BJ (cell line): ENCODE data around the gene PCNX2. TPM values are rescaled to one million over a fixed set of nuclear protein-coding genes. Genes with fewer than 3 reads are reported as not detected.
"Not testable (repeated sequence)": the region's sequence is repeated elsewhere in the genome, so short reads cannot be mapped to it uniquely, and the experiment has no call there.

ENCODE experiments used
- CTCF ChIA-PET: fragments of 350-600 bp; formaldehyde crosslinking; extraction: SDS; loops from one replicate; lab custom pipeline; 2021; ENCODE audit warnings: antibody characterized with exemption, inconsistent platforms; lab: Yijun Ruan, JAX
- POLR2A ChIA-PET: fragments of 300-600 bp; sonication (Branson Sonifier 250); formaldehyde crosslinking; extraction: SDS; loops from one replicate; lab custom pipeline; 2021; ENCODE audit warnings: antibody characterized with exemption; lab: Charles Lee
- DNase-seq: peaks from one replicate; pipeline ENCODE4 v3.0.0-alpha.2; 2011; ENCODE audit warnings: low read depth
- H3K27me3 ChIP-seq: 2 replicates; pipeline ENCODE4 v1.6.0; 2011; ENCODE audit warnings: low read length; ENCODE audit not compliant: control insufficient read depth, insufficient read depth
- H3K36me3 ChIP-seq: 2 replicates; pipeline ENCODE4 v1.5.1; 2011; ENCODE audit warnings: low read length; ENCODE audit not compliant: control insufficient read depth, insufficient read depth
- H3K4me3 ChIP-seq: 2 replicates; pipeline ENCODE4 v1.5.1; 2011; ENCODE audit warnings: low read depth, mild to moderate bottlenecking, control low read depth, low read length
- polyA plus RNA-seq: library from polyadenylated mRNA; depleted of rRNA; stranded (reverse); fragments of >200 nt; gene quantifications from 2 replicates; pipeline ENCODE4 v1.2.3, GENCODE V29; 2011
- TF ChIP-seq, protein P1 (sequence below): IDR thresholded peaks from 2 replicates; pipeline ENCODE4 v1.5.1; 2011; ENCODE audit warnings: low read depth, mild to moderate bottlenecking, control low read depth, inconsistent platforms, low read length, moderate library complexity; ENCODE audit not compliant: insufficient read depth

The PCNX2 gene
- polyA plus RNA-seq, 1 experiment = 10.1 TPM

GRCh38 chr1:233188061-233188460, 107.5 kb downstream of the PCNX2 start:
- DNase-seq = no peak
- POLR2A ChIA-PET = no interaction called here
- Histone ChIP-seq H3K27me3 (no peaks in the 10 kb centered on the region), H3K4me3 (no peak overlapping the region), H3K36me3 (no peaks in the 10 kb centered on the region)
- TF ChIP-seq, protein P1, sequence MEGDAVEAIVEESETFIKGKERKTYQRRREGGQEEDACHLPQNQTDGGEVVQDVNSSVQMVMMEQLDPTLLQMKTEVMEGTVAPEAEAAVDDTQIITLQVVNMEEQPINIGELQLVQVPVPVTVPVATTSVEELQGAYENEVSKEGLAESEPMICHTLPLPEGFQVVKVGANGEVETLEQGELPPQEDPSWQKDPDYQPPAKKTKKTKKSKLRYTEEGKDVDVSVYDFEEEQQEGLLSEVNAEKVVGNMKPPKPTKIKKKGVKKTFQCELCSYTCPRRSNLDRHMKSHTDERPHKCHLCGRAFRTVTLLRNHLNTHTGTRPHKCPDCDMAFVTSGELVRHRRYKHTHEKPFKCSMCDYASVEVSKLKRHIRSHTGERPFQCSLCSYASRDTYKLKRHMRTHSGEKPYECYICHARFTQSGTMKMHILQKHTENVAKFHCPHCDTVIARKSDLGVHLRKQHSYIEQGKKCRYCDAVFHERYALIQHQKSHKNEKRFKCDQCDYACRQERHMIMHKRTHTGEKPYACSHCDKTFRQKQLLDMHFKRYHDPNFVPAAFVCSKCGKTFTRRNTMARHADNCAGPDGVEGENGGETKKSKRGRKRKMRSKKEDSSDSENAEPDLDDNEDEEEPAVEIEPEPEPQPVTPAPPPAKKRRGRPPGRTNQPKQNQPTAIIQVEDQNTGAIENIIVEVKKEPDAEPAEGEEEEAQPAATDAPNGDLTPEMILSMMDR = no peak
- CTCF ChIA-PET = no interaction called here

GRCh38 chr1:233183226-233184020, 112.1 kb downstream of the PCNX2 start:
- TF ChIP-seq, protein P1 = no peak
- POLR2A ChIA-PET = no interaction called here
- Histone ChIP-seq H3K27me3 (no peaks in the 10 kb centered on the region), H3K4me3 (no peak overlapping the region), H3K36me3 (no peaks in the 10 kb centered on the region)
- DNase-seq = no peak
- CTCF ChIA-PET = no interaction called here

- no peaks in the 10 kb centered on the region for H3K27me3 ChIP-seq
- CTCF ChIA-PET = no interaction called here
- H3K36me3 ChIP-seq = 0 out of 2 replicates have a peak, but pooled peaks cover 1% of the 10 kb centered on the region
- H3K4me3 ChIP-seq = no peak overlapping the region
- TF ChIP-seq, protein P1 = no peak
- POLR2A ChIA-PET = no interaction called here
- no peak for DNase-seq
Observed at GRCh38 chr1:233182587-233182986, 112.9 kb downstream of the PCNX2 start.

GRCh38 chr1:233180641-233181364, 114.7 kb downstream of the PCNX2 start:
- POLR2A ChIA-PET = no interaction called here

GRCh38 chr1:233179638-233180037, 115.9 kb downstream of the PCNX2 start:
- DNase-seq, POLR2A ChIA-PET, H3K27me3 ChIP-seq, CTCF ChIA-PET, H3K4me3 ChIP-seq, H3K36me3 ChIP-seq: not testable (repeated sequence)

More at GRCh38 chr1:233180641-233181364, 114.7 kb downstream of the PCNX2 start:
- TF ChIP-seq, protein P1 = no peak
- DNase-seq = no peak
- H3K4me3 ChIP-seq = no peak overlapping the region
- H3K27me3 ChIP-seq = no peaks in the 10 kb centered on the region
- H3K36me3 ChIP-seq = peaks cover 4% of the 10 kb centered on the region; the same call in 1 of the 2 replicates
- CTCF ChIA-PET = no interaction called here
